Fibroblast of the aortic adventitia (primary cell): Measurements from ENCODE around the gene C2orf49. TPM values are rescaled to one million over a fixed set of nuclear protein-coding genes. Genes with fewer than 3 reads are reported as not detected.

Source experiments
- DNase-seq: peaks from one replicate; pipeline ENCODE4 v3.0.0-alpha.2; 2010; ENCODE audit warnings: low read depth
- H3K4me3 ChIP-seq: 2 replicates; pipeline ENCODE4 v1.5.1; 2011; ENCODE audit warnings: low read depth, mild to moderate bottlenecking, control low read depth, low read length, moderate library complexity
- total RNA-seq: library from RNA; depleted of rRNA; stranded (reverse); fragments of >200 nt; gene quantifications from 2 replicates; pipeline ENCODE4 v1.2.3, GENCODE V29; 2012; ENCODE audit warnings: low replicate concordance
- TF ChIP-seq, protein P1 (sequence below): IDR thresholded peaks from 2 replicates; pipeline ENCODE4 v1.5.1; 2011; ENCODE audit warnings: mild to moderate bottlenecking, low read length, control low read depth, inconsistent platforms; ENCODE audit not compliant: insufficient read depth

C2orf49 gene
- total RNA-seq, 1 donor, result 20.1 TPM

GRCh38 chr2:105373895-105374401 is 36.6 kb downstream of the C2orf49 start:
- H3K4me3 ChIP-seq, result no peak overlapping the region
- TF ChIP-seq, protein P1, sequence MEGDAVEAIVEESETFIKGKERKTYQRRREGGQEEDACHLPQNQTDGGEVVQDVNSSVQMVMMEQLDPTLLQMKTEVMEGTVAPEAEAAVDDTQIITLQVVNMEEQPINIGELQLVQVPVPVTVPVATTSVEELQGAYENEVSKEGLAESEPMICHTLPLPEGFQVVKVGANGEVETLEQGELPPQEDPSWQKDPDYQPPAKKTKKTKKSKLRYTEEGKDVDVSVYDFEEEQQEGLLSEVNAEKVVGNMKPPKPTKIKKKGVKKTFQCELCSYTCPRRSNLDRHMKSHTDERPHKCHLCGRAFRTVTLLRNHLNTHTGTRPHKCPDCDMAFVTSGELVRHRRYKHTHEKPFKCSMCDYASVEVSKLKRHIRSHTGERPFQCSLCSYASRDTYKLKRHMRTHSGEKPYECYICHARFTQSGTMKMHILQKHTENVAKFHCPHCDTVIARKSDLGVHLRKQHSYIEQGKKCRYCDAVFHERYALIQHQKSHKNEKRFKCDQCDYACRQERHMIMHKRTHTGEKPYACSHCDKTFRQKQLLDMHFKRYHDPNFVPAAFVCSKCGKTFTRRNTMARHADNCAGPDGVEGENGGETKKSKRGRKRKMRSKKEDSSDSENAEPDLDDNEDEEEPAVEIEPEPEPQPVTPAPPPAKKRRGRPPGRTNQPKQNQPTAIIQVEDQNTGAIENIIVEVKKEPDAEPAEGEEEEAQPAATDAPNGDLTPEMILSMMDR, result no peak
- no peak for DNase-seq

DNA sequence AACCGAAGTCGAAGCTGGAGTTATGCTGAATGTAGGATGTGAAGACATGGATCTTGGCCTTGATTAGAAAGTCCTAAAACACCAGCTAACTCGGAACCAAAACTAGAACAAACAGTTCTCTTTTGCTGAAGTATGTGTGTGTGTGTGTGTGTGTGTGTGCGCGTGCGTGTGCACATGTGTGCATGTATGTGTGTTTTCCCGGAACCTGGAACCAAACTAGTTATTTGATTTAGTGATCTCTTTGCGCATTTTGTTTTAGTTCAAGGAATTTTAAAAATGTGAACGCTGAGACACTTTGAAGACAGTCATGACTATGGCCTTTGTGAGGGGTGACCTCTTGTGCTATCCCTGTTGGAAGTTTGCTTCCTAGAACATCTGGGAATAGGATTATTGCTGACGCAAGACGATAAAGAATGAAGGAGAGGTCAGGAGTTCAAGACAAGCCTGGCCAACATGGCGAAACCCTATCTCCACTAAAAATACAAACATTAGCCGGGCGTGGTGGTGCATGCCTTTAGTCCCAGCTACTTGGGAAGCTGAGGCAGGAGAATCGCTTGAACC is 37.7 kb downstream of the C2orf49 start:
- no peak overlapping the region for H3K4me3 ChIP-seq
- DNase-seq, result peak; percentile 95
- TF ChIP-seq, protein P1, result no peak

- TF ChIP-seq, protein P1, result no peak
- no peak overlapping the region for H3K4me3 ChIP-seq
- DNase-seq, result peak; percentile 63
Observed at GRCh38 chr2:105376010-105376409, 38.7 kb downstream of the C2orf49 start.

DNA sequence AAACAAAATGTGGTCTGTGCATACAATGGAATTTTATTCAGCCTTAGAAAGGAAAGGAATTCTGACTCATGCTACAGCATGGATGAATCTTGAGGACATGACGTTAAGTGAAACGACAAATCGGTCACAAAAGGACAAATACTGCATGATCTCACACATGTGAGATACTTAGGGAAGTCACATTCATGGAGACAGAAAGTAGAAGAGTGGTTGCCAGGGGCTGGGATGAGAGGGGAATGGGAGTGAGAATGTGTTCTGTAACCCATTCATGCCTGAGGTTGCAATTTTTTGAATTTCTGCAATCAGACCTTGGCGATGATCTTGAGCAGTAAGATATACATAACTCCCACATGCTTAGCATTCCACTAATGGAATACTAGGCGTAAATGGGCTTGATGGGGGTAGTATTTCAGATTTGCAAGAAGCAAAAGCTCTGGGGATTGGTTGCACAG is 39.5 kb downstream of the C2orf49 start:
- peak; percentile 85 for DNase-seq
- no peak overlapping the region for H3K4me3 ChIP-seq

DNA sequence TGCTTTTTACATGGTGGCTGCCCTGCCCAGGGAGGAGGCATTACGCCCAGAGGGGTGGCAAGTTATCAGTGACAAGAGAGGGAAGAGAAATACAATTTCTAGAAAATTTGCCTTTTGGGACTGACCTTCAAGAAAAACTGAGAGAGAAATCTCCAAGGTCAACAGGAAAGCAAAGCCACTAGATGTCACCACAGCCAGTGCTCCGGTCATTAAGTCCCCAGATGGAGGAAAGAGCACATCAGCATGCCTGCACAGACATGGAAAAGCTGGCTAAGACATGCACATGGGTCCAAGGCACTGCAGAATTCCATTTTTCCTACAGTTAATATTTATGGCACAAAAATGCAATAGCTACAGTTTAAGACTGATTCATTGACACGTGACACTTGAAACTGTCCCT is 40.5 kb downstream of the C2orf49 start:
- TF ChIP-seq, protein P1, result no peak
- H3K4me3 ChIP-seq, result no peak overlapping the region
- no peak for DNase-seq

More for the DNA sequence above, 39.5 kb downstream of the C2orf49 start:
- TF ChIP-seq, protein P1, result no peak

DNA sequence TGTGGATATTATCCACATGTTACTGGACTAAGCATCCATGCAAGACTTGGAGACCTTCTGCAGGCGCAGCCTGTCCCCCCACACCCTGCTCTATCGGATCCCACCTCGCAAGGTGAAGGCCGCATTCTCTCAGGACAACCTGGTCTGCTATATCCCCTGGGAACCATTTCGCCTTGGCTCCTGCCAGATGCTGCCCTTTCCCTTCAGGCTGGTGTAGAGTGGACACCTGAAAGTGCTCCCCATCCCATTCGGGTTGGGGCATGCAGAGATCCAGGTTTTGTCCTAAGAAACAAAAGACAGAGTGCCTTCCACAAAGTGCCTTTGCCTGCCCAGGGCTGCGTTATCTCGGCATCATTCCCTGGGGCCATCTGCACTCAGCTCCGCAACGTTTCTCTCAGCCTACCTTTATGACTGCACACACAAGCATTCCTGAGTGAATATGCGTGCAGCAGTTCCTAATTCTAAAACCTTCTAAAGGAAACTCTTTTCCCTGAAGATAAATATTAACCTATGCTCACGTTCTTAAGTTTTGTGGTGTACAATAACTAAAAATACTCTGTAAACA is 41.0 kb downstream of the C2orf49 start:
- no peak overlapping the region for H3K4me3 ChIP-seq
- TF ChIP-seq, protein P1, result no peak
- DNase-seq, result no peak
